NCI-H526 treated with DMSO at 0.1 percent for 48 hours (cell line): ENCODE measurements around the gene CCM2L.
"Not testable (repeated sequence)": the region's sequence is repeated elsewhere in the genome, so short reads cannot be mapped to it uniquely, and the experiment has no call there.

Source experiments
- DNase-seq: peaks from one replicate; lab custom pipeline; 2025; lab: John Stamatoyannopoulos, UW

CCM2L gene

GRCh38 chr20:32029561-32029960 lies 19.3 kb downstream of the CCM2L start:
- DNase-seq, result no peak

- DNase-seq, result peak; percentile 88
Measured at GRCh38 chr20:32031007-32031958, 21.0 kb downstream of the CCM2L start.

GRCh38 chr20:32033316-32033715 lies 23.1 kb downstream of the CCM2L start:
- no peak for DNase-seq

GRCh38 chr20:32033721-32034120 lies 23.5 kb downstream of the CCM2L start:
- not testable (repeated sequence) for DNase-seq

GRCh38 chr20:32034581-32035425 lies 24.6 kb downstream of the CCM2L start:
- no peak for DNase-seq

GRCh38 chr20:32035426-32035779 lies 25.2 kb downstream of the CCM2L start:
- no peak for DNase-seq

- DNase-seq, result no peak
Measured at GRCh38 chr20:32036252-32036651, 26.0 kb downstream of the CCM2L start.

GRCh38 chr20:32036716-32037485 lies 26.7 kb downstream of the CCM2L start:
- no peak for DNase-seq

GRCh38 chr20:32037929-32038328 lies 27.7 kb downstream of the CCM2L start:
- DNase-seq, result no peak

- peak; percentile 73 for DNase-seq
Measured at GRCh38 chr20:32040142-32040953, 30.1 kb downstream of the CCM2L start.

GRCh38 chr20:32045999-32046398 lies 35.8 kb downstream of the CCM2L start:
- peak; percentile 42 for DNase-seq

- DNase-seq, result no peak
Measured at GRCh38 chr20:32050324-32050841, 40.1 kb downstream of the CCM2L start.

- DNase-seq, result no peak
Measured at GRCh38 chr20:32050851-32051556, 40.8 kb downstream of the CCM2L start.

- DNase-seq, result no peak
Measured at GRCh38 chr20:32051720-32052089, 41.5 kb downstream of the CCM2L start.

GRCh38 chr20:32052090-32052777 lies 42.0 kb downstream of the CCM2L start, which contains the start of gene HCK:
TSS of gene HCK (plus strand) at chr20:32052242.
- DNase-seq, result no peak

- DNase-seq, result no peak
Measured at GRCh38 chr20:32052778-32053362, 42.6 kb downstream of the CCM2L start.

GRCh38 chr20:32053648-32054047 lies 43.4 kb downstream of the CCM2L start:
- DNase-seq, result no peak

- DNase-seq, result no peak
Measured at GRCh38 chr20:32056708-32057483, 46.7 kb downstream of the CCM2L start.
